DND-41 (cell line): ENCODE measurements around the gene DCLK2.

Experiments
- EZH2 ChIP-seq: IDR thresholded peaks from 3 replicates; pipeline ENCODE4 v1.6.1; 2012; ENCODE audit warnings: borderline replicate concordance, low read depth, mild to moderate bottlenecking, moderate library complexity, low read length, inconsistent platforms; ENCODE audit not compliant: severe bottlenecking
- TF ChIP-seq, protein P1 (sequence below): IDR thresholded peaks from 2 replicates; pipeline ENCODE4 v1.5.1; 2012; ENCODE audit warnings: borderline replicate concordance, low read length, moderate library complexity, mild to moderate bottlenecking; ENCODE audit not compliant: poor library complexity, severe bottlenecking; ENCODE audit errors: extremely low read depth

DNA sequence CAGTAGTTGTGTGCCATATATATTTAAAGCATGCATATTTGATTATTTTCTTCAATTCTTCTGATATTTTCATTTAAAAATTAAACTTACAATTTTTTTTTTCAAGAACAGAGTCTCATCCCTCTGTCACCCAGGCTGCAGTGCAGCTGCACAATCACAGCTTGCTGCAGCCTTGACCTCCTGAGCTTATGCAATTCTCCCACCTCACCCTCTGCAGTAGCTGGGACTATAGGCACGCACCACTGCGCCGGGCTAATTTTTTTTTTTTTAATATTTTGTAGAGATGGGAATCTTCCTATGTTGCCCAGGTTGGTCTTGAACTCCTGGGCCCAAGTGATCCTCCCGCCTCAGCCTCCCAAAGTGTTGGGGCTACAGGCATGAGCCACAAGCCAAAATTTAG lies 5.8 kb upstream of the DCLK2 start:
- TF ChIP-seq, protein P1, sequence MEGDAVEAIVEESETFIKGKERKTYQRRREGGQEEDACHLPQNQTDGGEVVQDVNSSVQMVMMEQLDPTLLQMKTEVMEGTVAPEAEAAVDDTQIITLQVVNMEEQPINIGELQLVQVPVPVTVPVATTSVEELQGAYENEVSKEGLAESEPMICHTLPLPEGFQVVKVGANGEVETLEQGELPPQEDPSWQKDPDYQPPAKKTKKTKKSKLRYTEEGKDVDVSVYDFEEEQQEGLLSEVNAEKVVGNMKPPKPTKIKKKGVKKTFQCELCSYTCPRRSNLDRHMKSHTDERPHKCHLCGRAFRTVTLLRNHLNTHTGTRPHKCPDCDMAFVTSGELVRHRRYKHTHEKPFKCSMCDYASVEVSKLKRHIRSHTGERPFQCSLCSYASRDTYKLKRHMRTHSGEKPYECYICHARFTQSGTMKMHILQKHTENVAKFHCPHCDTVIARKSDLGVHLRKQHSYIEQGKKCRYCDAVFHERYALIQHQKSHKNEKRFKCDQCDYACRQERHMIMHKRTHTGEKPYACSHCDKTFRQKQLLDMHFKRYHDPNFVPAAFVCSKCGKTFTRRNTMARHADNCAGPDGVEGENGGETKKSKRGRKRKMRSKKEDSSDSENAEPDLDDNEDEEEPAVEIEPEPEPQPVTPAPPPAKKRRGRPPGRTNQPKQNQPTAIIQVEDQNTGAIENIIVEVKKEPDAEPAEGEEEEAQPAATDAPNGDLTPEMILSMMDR = no peak
- no peak for TF ChIP-seq EZH2
